Measurements from ENCODE around the gene CAB39L.

Gene CAB39L

DNA sequence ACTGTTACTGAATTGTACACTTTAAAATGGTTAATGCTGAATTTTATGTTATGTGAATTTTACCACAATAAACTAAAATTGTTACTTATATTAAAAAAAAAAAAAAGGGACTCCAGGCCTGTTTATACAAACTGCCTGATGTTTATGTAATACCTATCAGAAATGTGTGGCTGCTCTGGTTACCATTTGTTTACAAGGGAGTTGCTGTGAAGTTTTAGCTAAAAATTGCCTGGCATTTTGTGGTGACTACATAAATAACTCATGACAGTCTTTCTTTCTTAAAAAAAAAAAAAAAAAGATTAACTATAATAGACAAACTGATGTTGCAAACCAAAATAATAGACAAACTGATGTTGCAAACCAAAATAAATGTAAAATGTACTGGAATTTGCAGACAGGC, 124.3 kb downstream of the CAB39L start:
- H3K4me1 ChIP-seq (ENCODE audit: control insufficient read depth, insufficient read depth, low read length): no peaks in the 10 kb centered on the region
- no peaks in the 10 kb centered on the region for H3K9me3 ChIP-seq (ENCODE audit: control insufficient read depth, insufficient read depth, low read length)
- no peaks in the 10 kb centered on the region for H3K27me3 ChIP-seq (ENCODE audit: control insufficient read depth, insufficient read depth, low read length)
- no peak overlapping the region for H3K9ac ChIP-seq (ENCODE audit: low read depth, low read length)
- no peak overlapping the region for H3K4me3 ChIP-seq (ENCODE audit: low read depth, low read length)
- H3K36me3 ChIP-seq (ENCODE audit: control insufficient read depth, insufficient read depth, low read length): no peaks in the 10 kb centered on the region

DNA sequence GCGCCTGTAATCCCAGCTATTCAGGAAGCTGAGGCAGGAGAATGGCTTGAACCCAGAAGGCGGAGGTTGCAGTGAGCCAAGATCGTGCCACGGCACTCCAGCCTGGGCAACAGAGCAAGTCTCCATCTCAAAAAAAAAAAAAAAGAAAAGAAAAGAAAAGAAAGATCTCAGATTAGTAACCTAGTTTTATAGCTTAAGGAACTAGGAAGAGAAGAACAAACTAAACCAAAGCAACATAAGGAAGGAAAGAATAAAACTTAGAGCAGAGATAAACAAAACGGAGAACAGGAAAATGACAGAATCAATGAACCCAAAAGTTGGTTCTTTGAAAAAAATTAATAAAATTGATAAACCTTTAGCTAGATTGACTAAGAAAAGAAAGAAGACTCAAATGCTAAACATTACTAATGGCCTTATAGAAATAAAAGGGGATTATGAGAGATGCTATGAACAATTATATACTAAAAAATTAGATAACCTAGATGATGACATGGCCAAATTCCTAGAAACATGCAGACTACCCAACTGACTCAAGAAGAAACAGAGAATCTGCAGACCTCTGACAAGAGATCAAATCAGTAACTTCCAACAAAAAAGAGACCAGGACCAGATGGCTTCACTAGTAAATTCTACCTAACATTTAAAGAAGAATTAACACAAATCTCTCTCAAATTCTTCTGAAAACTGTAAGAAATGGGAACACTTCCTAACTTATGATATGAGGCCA, 127.9 kb downstream of the CAB39L start:
- H3K9ac ChIP-seq (ENCODE audit: low read depth, low read length): no peak overlapping the region
- H3K36me3 ChIP-seq (ENCODE audit: control insufficient read depth, insufficient read depth, low read length): no peaks in the 10 kb centered on the region

DNA sequence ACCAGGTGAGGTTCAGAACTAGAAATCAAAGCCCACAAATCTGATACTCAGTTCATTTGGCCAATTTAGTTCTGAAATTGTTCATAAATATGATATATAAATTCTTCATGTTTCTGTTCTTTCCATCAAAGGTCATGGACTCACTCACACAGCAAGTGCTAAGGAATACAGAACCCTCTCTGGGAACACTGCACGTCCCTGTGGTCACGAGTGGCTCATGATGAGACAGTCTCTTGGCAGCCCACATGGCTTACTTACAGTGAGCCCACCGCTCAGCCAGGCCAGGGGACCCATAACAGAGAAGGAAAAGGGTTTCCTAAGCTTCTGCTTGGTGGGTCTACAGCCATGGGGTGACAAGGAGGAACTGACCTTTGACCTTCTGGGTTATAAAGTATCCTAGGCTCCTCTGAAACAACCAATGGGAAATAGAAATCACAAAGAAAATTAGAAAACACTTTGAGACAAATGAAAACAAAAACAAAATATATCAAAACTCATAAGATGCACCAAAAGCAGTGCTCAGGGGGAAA, 128.8 kb downstream of the CAB39L start:
- no peaks in the 10 kb centered on the region for H3K4me1 ChIP-seq (ENCODE audit: control insufficient read depth, insufficient read depth, low read length)
- no peaks in the 10 kb centered on the region for H3K27me3 ChIP-seq (ENCODE audit: control insufficient read depth, insufficient read depth, low read length)
- no peaks in the 10 kb centered on the region for H3K36me3 ChIP-seq (ENCODE audit: control insufficient read depth, insufficient read depth, low read length)
- no peak overlapping the region for H3K9ac ChIP-seq (ENCODE audit: low read depth, low read length)
- H3K9me3 ChIP-seq (ENCODE audit: control insufficient read depth, insufficient read depth, low read length): no peaks in the 10 kb centered on the region
- H3K4me3 ChIP-seq (ENCODE audit: low read depth, low read length): no peak overlapping the region

More for the DNA sequence above, 127.9 kb downstream of the CAB39L start:
- H3K4me1 ChIP-seq (ENCODE audit: control insufficient read depth, insufficient read depth, low read length): no peaks in the 10 kb centered on the region
- H3K4me3 ChIP-seq (ENCODE audit: low read depth, low read length): no peak overlapping the region
- no peaks in the 10 kb centered on the region for H3K27me3 ChIP-seq (ENCODE audit: control insufficient read depth, insufficient read depth, low read length)
- H3K9me3 ChIP-seq (ENCODE audit: control insufficient read depth, insufficient read depth, low read length): no peaks in the 10 kb centered on the region

DNA sequence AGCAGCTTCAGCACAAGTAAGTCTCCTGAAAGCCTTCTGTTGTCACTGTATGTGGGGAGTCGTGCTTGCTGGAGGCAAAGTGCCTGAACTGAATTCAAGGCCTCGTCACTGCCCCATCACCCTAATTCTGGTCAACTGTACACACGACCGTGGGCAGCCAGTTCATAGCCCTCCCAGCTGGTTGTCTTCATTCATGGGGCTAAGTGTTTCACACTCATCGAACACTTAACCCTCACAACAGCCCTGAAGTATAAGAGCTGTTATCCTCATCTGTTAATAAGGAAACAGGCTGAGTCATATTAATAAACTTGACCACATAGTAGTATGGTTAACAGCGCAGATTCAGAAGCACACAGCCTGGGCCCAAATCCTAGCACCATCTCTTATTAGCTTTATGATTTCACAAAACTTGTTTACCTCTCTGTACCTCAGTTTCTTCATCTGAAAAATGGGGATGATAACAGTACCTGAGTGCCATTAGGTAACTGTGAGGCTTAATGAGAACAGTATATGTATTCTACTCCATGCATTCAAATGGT, 129.5 kb downstream of the CAB39L start:
- Histone ChIP-seq H3K4me1 (ENCODE audit: control insufficient read depth, insufficient read depth, low read length) (no peaks in the 10 kb centered on the region), H3K9ac (ENCODE audit: low read depth, low read length) (no peak overlapping the region), H3K36me3 (ENCODE audit: control insufficient read depth, insufficient read depth, low read length) (no peaks in the 10 kb centered on the region), H3K27me3 (ENCODE audit: control insufficient read depth, insufficient read depth, low read length) (no peaks in the 10 kb centered on the region), H3K9me3 (ENCODE audit: control insufficient read depth, insufficient read depth, low read length) (no peaks in the 10 kb centered on the region), H3K4me3 (ENCODE audit: low read depth, low read length) (no peak overlapping the region)

DNA sequence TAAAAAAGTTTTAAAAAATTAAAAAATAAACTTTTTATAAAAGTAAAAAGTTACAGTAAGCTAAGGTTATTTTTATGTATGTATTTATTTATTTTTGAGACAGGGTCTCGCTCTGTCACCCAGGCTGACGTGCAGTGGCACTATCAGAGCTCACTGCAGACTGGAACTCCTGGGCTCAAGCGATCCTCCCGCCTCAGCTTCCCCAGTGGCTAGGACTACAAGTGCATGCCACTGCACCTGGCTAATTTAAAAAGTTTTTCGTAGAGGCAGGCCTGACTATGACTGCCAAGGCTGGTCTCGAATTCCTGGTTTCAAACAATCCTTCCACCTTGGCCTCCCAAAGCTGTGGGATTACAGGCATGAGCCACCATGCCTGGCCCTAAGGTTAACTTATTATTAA, 132.0 kb downstream of the CAB39L start:
- H3K36me3 ChIP-seq (ENCODE audit: control insufficient read depth, insufficient read depth, low read length): no peaks in the 10 kb centered on the region
- no peak overlapping the region for H3K4me3 ChIP-seq (ENCODE audit: low read depth, low read length)

DNA sequence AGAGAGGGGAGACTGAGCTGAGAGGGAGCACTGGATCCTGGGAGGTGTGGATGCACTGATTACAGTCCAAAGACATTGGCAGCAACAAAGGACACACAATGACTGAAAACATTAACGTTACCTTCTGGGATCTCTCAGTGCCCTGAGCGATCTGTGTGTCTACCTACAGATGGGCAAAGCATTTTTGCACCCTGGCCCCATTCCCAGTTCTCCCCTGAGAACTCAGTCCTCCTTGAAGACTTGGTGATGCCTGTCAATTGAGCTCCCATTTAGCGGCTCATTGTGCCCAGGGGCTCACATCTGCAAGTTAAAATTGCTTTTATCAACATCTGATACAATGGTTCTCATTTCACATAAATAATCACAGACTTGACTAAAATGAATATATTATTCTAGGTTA, 133.6 kb downstream of the CAB39L start:
- Histone ChIP-seq H3K27me3 (ENCODE audit: control insufficient read depth, insufficient read depth, low read length) (no peaks in the 10 kb centered on the region), H3K36me3 (ENCODE audit: control insufficient read depth, insufficient read depth, low read length) (no peaks in the 10 kb centered on the region), H3K4me3 (ENCODE audit: low read depth, low read length) (no peak overlapping the region), H3K9ac (ENCODE audit: low read depth, low read length) (no peak overlapping the region), H3K9me3 (ENCODE audit: control insufficient read depth, insufficient read depth, low read length) (no peaks in the 10 kb centered on the region), H3K4me1 (ENCODE audit: control insufficient read depth, insufficient read depth, low read length) (no peaks in the 10 kb centered on the region)

More for the DNA sequence above, 132.0 kb downstream of the CAB39L start:
- H3K4me1 ChIP-seq (ENCODE audit: control insufficient read depth, insufficient read depth, low read length): no peaks in the 10 kb centered on the region
- no peaks in the 10 kb centered on the region for H3K27me3 ChIP-seq (ENCODE audit: control insufficient read depth, insufficient read depth, low read length)
- H3K9me3 ChIP-seq (ENCODE audit: control insufficient read depth, insufficient read depth, low read length): no peaks in the 10 kb centered on the region
- no peak overlapping the region for H3K9ac ChIP-seq (ENCODE audit: low read depth, low read length)

DNA sequence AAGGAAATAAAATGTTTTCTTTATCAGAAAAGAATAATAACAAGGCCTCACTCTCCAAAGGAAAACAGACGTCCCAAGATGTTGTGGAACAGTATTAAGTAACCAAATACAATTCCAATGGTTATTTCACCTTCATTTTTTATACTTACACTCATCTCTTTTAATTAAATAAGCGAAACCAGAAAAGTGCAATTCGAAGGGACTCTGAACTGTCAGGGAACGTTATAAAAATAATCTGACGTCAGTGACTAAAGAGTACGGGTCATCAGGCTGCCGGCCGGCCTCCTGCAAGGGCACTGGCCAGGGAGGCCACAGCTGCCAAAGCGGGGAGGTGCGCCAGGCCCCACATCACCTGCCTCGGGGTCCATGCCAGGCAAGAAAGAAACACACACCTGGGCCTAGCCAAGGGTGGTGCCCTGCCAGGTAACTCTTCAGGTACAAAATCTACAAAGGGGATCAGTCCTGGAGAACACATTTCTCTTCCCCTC, 134.9 kb downstream of the CAB39L start:
- Histone ChIP-seq H3K36me3 (ENCODE audit: control insufficient read depth, insufficient read depth, low read length) (no peaks in the 10 kb centered on the region), H3K9ac (ENCODE audit: low read depth, low read length) (no peak overlapping the region), H3K4me1 (ENCODE audit: control insufficient read depth, insufficient read depth, low read length) (no peaks in the 10 kb centered on the region), H3K27me3 (ENCODE audit: control insufficient read depth, insufficient read depth, low read length) (no peaks in the 10 kb centered on the region), H3K4me3 (ENCODE audit: low read depth, low read length) (no peak overlapping the region), H3K9me3 (ENCODE audit: control insufficient read depth, insufficient read depth, low read length) (no peaks in the 10 kb centered on the region)

DNA sequence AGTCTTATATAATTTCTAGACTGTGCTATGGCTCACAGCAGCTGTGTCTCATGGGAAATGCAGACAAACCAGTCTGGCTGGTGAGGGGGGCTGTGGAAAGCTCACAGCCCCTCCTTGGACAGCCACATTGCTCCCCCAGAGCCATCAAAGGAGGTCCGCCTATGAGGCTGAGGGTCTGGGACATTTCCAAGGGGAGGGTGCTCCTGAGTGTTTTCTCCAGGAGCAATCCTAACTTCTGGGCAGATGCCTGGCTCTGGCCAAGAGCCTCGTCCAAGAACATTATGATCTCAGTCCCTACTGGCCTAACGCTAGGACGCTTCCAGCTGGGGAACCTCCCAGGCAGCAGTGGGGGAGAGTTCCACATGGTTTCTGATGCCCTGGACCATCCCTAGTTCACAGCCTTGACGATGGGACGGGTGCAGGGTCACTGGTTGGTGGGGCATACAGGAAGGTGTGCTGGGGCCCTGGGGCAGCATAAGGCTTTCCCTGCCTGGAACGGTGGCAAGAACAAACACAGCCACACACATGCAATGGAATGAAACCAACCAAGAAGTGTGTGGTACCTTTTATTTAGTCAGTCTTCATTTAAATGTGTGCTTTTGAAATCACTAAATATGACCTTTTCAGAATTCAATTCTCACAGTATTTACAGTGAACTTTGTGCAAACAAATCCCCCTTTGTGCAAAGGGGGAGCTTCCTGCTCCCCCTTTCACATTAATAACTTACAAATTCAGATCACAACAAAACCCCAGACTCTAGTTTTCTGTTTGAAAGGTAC, 135.6 kb downstream of the CAB39L start:
- no peak overlapping the region for H3K4me3 ChIP-seq (ENCODE audit: low read depth, low read length)
- H3K9ac ChIP-seq (ENCODE audit: low read depth, low read length): no peak overlapping the region

DNA sequence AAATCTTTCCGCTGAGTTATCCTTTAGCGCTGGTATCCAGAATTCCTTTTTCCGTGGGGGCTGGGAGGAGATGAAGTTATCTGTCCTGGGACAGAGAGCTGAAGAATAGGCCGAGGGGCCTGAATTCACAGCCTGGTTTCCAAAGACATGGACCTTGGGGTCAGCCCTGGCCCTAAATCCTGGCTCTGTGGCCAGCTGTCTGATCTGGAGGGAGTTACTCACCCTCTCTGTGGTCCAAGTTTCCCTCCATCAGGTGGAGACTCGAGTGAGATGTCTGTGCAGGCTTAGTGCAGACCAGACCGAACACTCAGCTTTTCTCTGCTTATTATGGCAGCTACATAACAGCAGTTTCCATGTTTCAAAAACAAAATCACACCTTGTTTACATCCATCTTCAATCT, 136.5 kb downstream of the CAB39L start:
- no peaks in the 10 kb centered on the region for H3K36me3 ChIP-seq (ENCODE audit: control insufficient read depth, insufficient read depth, low read length)
- H3K9me3 ChIP-seq (ENCODE audit: control insufficient read depth, insufficient read depth, low read length): no peaks in the 10 kb centered on the region
- no peaks in the 10 kb centered on the region for H3K27me3 ChIP-seq (ENCODE audit: control insufficient read depth, insufficient read depth, low read length)
- H3K9ac ChIP-seq (ENCODE audit: low read depth, low read length): no peak overlapping the region
- H3K4me3 ChIP-seq (ENCODE audit: low read depth, low read length): no peak overlapping the region
- no peaks in the 10 kb centered on the region for H3K4me1 ChIP-seq (ENCODE audit: control insufficient read depth, insufficient read depth, low read length)

More for the DNA sequence above, 135.6 kb downstream of the CAB39L start:
- H3K27me3 ChIP-seq (ENCODE audit: control insufficient read depth, insufficient read depth, low read length): no peaks in the 10 kb centered on the region
- H3K9me3 ChIP-seq (ENCODE audit: control insufficient read depth, insufficient read depth, low read length): no peaks in the 10 kb centered on the region
- H3K4me1 ChIP-seq (ENCODE audit: control insufficient read depth, insufficient read depth, low read length): no peaks in the 10 kb centered on the region
- H3K36me3 ChIP-seq (ENCODE audit: control insufficient read depth, insufficient read depth, low read length): no peaks in the 10 kb centered on the region

DNA sequence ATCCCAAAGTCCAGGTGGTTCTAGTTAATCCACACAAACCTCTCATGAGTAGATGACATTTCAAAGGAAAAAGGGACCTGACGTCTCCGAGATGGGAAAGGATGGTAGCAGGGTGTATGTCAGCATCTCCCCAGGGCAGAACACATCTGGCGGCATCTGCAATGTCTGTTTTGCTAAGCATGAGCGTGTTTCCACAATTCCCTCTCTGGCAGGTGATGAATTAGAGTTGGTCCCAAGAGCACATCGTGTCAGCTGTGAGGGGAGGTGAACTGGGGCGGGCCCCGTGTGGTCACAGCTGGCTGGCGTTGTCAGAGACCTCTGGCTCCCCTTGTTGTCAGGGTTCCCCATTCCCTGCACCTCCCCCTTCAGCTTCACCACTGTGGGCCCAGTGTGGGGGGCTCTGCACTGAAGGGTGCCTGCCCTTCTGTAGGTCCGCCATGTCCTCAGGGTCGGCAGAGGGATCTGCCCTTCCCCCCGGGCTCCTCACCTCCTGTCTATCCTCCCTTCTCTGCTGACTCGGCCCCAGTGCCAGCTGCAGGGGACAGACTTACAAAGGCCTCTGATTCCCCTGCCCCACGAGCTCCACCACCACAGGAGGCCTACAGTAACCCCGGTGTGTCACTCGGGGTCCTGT, 138.0 kb downstream of the CAB39L start:
- Histone ChIP-seq H3K4me1 (ENCODE audit: control insufficient read depth, insufficient read depth, low read length) (no peaks in the 10 kb centered on the region), H3K9me3 (ENCODE audit: control insufficient read depth, insufficient read depth, low read length) (no peaks in the 10 kb centered on the region), H3K27me3 (ENCODE audit: control insufficient read depth, insufficient read depth, low read length) (no peaks in the 10 kb centered on the region), H3K36me3 (ENCODE audit: control insufficient read depth, insufficient read depth, low read length) (no peaks in the 10 kb centered on the region), H3K4me3 (ENCODE audit: low read depth, low read length) (no peak overlapping the region), H3K9ac (ENCODE audit: low read depth, low read length) (no peak overlapping the region)

All from iPS-15b (cell line).